B cell (primary cell): Measurements from ENCODE around the gene KATNA1. TPM values are rescaled to one million over a fixed set of nuclear protein-coding genes. Genes with fewer than 3 reads are reported as not detected.
"Not testable (repeated sequence)": the region's sequence is repeated elsewhere in the genome, so short reads cannot be mapped to it uniquely, and the experiment has no call there.

Experiments
- ATAC-seq: fragments of 200-7000 bp; cut with Tn5 transposase; one replicate; pipeline ENCODE4 v1.10.0; 2021; ENCODE audit warnings: low read depth, mild to moderate bottlenecking, moderate number of reproducible peaks, moderate library complexity
- CTCF ChIA-PET: fragments of 350-600 bp; sonication (Branson Sonifier 250); formaldehyde crosslinking; loops from one replicate; lab custom pipeline; 2021; ENCODE audit warnings: antibody characterized with exemption, inconsistent platforms; lab: Charles Lee
- POLR2A ChIA-PET: fragments of 350-600 bp; sonication (Branson Sonifier 250); formaldehyde crosslinking; loops from one replicate; lab custom pipeline; 2021; ENCODE audit warnings: antibody characterized with exemption; lab: Charles Lee
- DNase-seq: peaks from one replicate; pipeline ENCODE4 v3.0.0; 2013
- H2AFZ ChIP-seq: 2 replicates; pipeline ENCODE4 v1.6.1; 2012; ENCODE audit warnings: mild to moderate bottlenecking, low read depth, low read length; ENCODE audit not compliant: insufficient read depth, poor library complexity, severe bottlenecking
- H3K27ac ChIP-seq, 2 donors: 1 replicate in 1 of 2; 2 replicates in 1 of 2; pipeline ENCODE4 v1.5.1; 2012 to 2013; ENCODE audit warnings: low read length in 2 of 2, mild to moderate bottlenecking in 2 of 2, moderate library complexity in 1 of 2
- H3K27me3 ChIP-seq, 4 experiments: fragments of 200-600 bp in 1 of 4; sonication (generic) in 1 of 4; replicated peaks in 1 of 4; 1 replicate in 2 of 4; 2 replicates in 2 of 4; pipeline versions ENCODE4 v1.6.1 to v1.7.0; 2013 to 2016; ENCODE audit warnings: low read length in 3 of 4, mild to moderate bottlenecking in 2 of 4, mixed read lengths in 1 of 4, moderate library complexity in 1 of 4; ENCODE audit not compliant: insufficient read depth in 4 of 4, control insufficient read depth in 3 of 4; ENCODE audit errors: control extremely low read depth in 1 of 4
- H3K36me3 ChIP-seq, 2 experiments: replicated peaks in 1 of 2; 1 replicate in 1 of 2; 2 replicates in 1 of 2; pipeline versions ENCODE4 v1.6.1 to v1.7.1; 2013; ENCODE audit warnings: low read length in 1 of 2; ENCODE audit not compliant: insufficient read depth in 2 of 2, control insufficient read depth in 1 of 2; ENCODE audit errors: control extremely low read depth in 1 of 2, extremely low read depth in 1 of 2
- H3K4me1 ChIP-seq, 2 donors: fragments of 200-600 bp in 1 of 2; sonication (generic) in 1 of 2; 1 replicate in 1 of 2; 2 replicates in 1 of 2; pipeline versions ENCODE4 v1.5.1 to v1.6.1; 2013 to 2017; ENCODE audit warnings: low read length in 2 of 2; ENCODE audit not compliant: control insufficient read depth in 2 of 2, insufficient read depth in 2 of 2
- H3K4me2 ChIP-seq: replicated peaks from 2 replicates; pipeline ENCODE3; 2012; ENCODE audit warnings: mild to moderate bottlenecking, low read depth, low read length; ENCODE audit not compliant: poor library complexity, severe bottlenecking
- H3K4me3 ChIP-seq, 5 experiments: fragments of 200-600 bp in 1 of 5; sonication (generic) in 1 of 5; 1 replicate in 3 of 5; 2 replicates in 2 of 5; pipeline versions ENCODE4 v1.5.1 to v1.7.0; 2011 to 2016; ENCODE audit warnings: low read length in 4 of 5, mild to moderate bottlenecking in 4 of 5, low read depth in 2 of 5, control low read depth in 1 of 5, moderate library complexity in 1 of 5; ENCODE audit not compliant: insufficient read depth in 1 of 5; ENCODE audit errors: control extremely low read depth in 1 of 5, extremely low read depth in 1 of 5
- H3K79me2 ChIP-seq: fragments of 200-600 bp; sonication (generic); one replicate; pipeline ENCODE4 v1.6.0; 2016; ENCODE audit warnings: low read length; ENCODE audit not compliant: control insufficient read depth, insufficient read depth
- H3K9ac ChIP-seq: fragments of 200-600 bp; sonication (generic); 2 replicates; pipeline ENCODE4 v1.6.1; 2017; ENCODE audit warnings: mild to moderate bottlenecking, low read length, moderate library complexity
- H3K9me3 ChIP-seq, 3 donors: one replicate each; pipeline versions ENCODE4 v1.6.1 to v1.7.1; 2013; ENCODE audit warnings: low read length in 2 of 3; ENCODE audit not compliant: control insufficient read depth in 2 of 3, insufficient read depth in 1 of 3; ENCODE audit errors: control extremely low read depth in 1 of 3
- H4K20me1 ChIP-seq: 2 replicates; pipeline ENCODE4 v1.6.0; 2012; ENCODE audit warnings: mild to moderate bottlenecking, low read length; ENCODE audit not compliant: insufficient read depth, control insufficient read depth, poor library complexity, severe bottlenecking
- H3K27ac Mint-ChIP-seq: one replicate; pipeline ENCODE4 v1.8.0; 2021; ENCODE audit warnings: mixed read lengths
- H3K27me3 Mint-ChIP-seq: one replicate; pipeline ENCODE4 v1.8.0; 2021; ENCODE audit warnings: mixed read lengths
- H3K4me1 Mint-ChIP-seq: one replicate; pipeline ENCODE4 v1.8.0; 2021; ENCODE audit warnings: mixed read lengths
- H3K4me3 Mint-ChIP-seq: one replicate; pipeline ENCODE4 v1.8.0; 2021; ENCODE audit warnings: mixed read lengths
- H3K9me3 Mint-ChIP-seq: one replicate; pipeline ENCODE4 v1.8.0; 2022; ENCODE audit warnings: mixed read lengths; ENCODE audit not compliant: insufficient read depth
- EZH2 ChIP-seq: IDR thresholded peaks from 2 replicates; pipeline ENCODE4 v1.6.1; 2012; ENCODE audit warnings: borderline replicate concordance, low read depth, mild to moderate bottlenecking, moderate library complexity, low read length; ENCODE audit not compliant: insufficient read depth, poor library complexity, severe bottlenecking
- WGBS: methylation state at CpG from one replicate; pipeline ENCODE4 v1.1.5; 2013; ENCODE audit warnings: missing lambda C conversion rate; ENCODE audit not compliant: insufficient coverage; 5-methylcytosine and 5-hydroxymethylcytosine counted together
- intact Hi-C: fragments of 100-400 bp; cut with micrococcal nuclease; formaldehyde crosslinking; loops from one replicate; pipeline ENCODE4 v1.10.0; 2022
- polyA plus RNA-seq: library from polyadenylated mRNA; depleted of rRNA; stranded (reverse); fragments of >200 nt; gene quantifications from 2 replicates; pipeline ENCODE4 v1.2.3, GENCODE V29; 2012
- total RNA-seq, 2 donors: library from RNA; stranded (reverse); fragments of 120-200 nt in 1 of 2; gene quantifications; 1 replicate in 1 of 2; 2 replicates in 1 of 2; pipeline versions ENCODE4 v1.2.3 to v1.2.4, GENCODE V29; 2013 to 2022
- TF ChIP-seq, protein P1 (sequence below): fragments of 200-600 bp; IDR thresholded peaks from one replicate; pipeline ENCODE4 v1.8.0; 2022; ENCODE audit warnings: antibody characterized with exemption, mild to moderate bottlenecking

The KATNA1 gene
- total and polyA plus RNA-seq, 2 donors (not counting 1 experiment from before 2014, with no cell fraction given) = 10.6 to 19.8 TPM

DNA sequence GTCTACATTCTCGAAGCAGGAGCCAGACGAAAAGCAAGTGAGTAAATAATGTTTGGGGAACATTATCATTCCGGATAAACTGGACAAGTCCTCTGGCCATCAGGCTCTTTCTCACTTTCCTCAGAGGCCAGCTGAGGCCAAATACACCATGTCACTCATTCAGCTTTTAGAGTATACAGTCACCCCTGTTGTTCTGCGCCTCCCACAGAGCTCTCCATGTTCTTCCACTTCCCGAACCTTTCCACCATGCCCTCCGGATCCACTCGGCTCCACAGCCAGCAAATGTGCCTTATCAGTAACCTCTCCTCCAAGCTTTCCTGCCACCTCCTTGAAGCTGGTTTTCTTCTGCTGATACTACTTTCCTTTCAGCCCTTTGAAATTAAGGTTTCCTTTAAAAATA, 37.7 kb upstream of the KATNA1 start:
- DNase-seq (no peak), ATAC-seq (no peak)
- H3K9me3 ChIP-seq = no peaks in the 10 kb centered on the region
- peaks cover 2% of the 10 kb centered on the region for H3K4me1 Mint-ChIP-seq
- no peak overlapping the region for H3K27ac Mint-ChIP-seq
- H2AFZ ChIP-seq = no peak overlapping the region
- ChIA-PET CTCF (no interaction called here), POLR2A (no interaction called here)
- no peaks in the 10 kb centered on the region for H3K9me3 Mint-ChIP-seq
- no peak overlapping the region for H3K9ac ChIP-seq
- H3K4me2 ChIP-seq = no peak overlapping the region
- H3K27me3 Mint-ChIP-seq = no peaks in the 10 kb centered on the region
- TF ChIP-seq, protein P1, sequence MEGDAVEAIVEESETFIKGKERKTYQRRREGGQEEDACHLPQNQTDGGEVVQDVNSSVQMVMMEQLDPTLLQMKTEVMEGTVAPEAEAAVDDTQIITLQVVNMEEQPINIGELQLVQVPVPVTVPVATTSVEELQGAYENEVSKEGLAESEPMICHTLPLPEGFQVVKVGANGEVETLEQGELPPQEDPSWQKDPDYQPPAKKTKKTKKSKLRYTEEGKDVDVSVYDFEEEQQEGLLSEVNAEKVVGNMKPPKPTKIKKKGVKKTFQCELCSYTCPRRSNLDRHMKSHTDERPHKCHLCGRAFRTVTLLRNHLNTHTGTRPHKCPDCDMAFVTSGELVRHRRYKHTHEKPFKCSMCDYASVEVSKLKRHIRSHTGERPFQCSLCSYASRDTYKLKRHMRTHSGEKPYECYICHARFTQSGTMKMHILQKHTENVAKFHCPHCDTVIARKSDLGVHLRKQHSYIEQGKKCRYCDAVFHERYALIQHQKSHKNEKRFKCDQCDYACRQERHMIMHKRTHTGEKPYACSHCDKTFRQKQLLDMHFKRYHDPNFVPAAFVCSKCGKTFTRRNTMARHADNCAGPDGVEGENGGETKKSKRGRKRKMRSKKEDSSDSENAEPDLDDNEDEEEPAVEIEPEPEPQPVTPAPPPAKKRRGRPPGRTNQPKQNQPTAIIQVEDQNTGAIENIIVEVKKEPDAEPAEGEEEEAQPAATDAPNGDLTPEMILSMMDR = no peak
- TF ChIP-seq EZH2 = no peak
- peaks cover 30% of the 10 kb centered on the region for H4K20me1 ChIP-seq
- no peak overlapping the region for H3K4me3 ChIP-seq
- WGBS = 98% methylated on average over 5 of the region's 7 CpGs
- no peak overlapping the region for H3K27ac ChIP-seq
- peaks cover 40% of the 10 kb centered on the region for H3K79me2 ChIP-seq
- H3K4me1 ChIP-seq = no peaks in the 10 kb centered on the region
- H3K27me3 ChIP-seq = no peaks in the 10 kb centered on the region
- H3K36me3 ChIP-seq = peaks cover 1 to 34% of the 10 kb centered on the region in 2 experiments
- H3K4me3 Mint-ChIP-seq = no peak overlapping the region
- intact Hi-C loops = no loop called here

DNA sequence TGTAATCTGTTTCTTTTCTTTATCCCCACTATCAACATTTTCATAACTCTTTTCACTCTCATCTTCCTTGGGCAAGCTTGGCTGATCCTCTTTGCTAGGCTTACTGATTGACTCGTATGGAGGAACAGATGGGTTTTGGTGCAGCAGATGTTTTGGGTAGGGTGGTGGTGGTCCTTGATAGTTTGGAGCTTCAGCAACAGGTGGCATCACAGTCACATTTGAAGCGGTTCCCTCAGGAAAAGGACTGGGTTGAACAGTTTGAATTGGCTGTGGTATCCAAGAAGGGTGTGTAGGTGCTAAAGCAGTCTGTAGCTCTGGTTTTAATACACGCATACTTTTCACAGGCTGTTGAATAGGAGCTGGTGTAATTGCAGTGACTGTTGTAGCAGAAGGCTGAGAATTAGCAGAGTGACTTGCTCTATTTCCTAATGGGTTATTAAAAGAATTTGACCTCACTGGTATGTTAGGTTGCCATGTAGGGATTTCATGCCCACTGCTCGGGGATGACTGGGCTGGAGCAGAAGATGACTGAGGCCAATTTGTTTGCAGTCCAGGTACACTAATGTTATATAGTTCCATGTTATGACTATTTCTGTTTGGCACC, 34.8 kb upstream of the KATNA1 start:
- peaks cover 22% of the 10 kb centered on the region for H3K79me2 ChIP-seq
- DNase-seq = no peak
- no peaks in the 10 kb centered on the region for H3K9me3 Mint-ChIP-seq
- no peak overlapping the region for H3K4me3 ChIP-seq
- no peaks in the 10 kb centered on the region for H3K27me3 Mint-ChIP-seq
- H3K27ac ChIP-seq = no peak overlapping the region
- no peaks in the 10 kb centered on the region for H3K27me3 ChIP-seq
- no peak for TF ChIP-seq EZH2
- TF ChIP-seq, protein P1 = no peak
- no peak overlapping the region for H3K4me3 Mint-ChIP-seq
- ATAC-seq = no peak
- WGBS = 95% methylated on average over 4 of the region's 4 CpGs
- H4K20me1 ChIP-seq = peaks cover 22% of the 10 kb centered on the region
- intact Hi-C loops = no loop called here
- H3K4me1 Mint-ChIP-seq = peaks cover 7% of the 10 kb centered on the region
- H3K4me1 ChIP-seq = no peaks in the 10 kb centered on the region
- no peaks in the 10 kb centered on the region for H3K9me3 ChIP-seq
- POLR2A ChIA-PET = no interaction called here
- peaks cover 1 to 20% of the 10 kb centered on the region in 2 experiments for H3K36me3 ChIP-seq
- no peak overlapping the region for H3K27ac Mint-ChIP-seq
- CTCF ChIA-PET = no interaction called here
- no peak overlapping the region for H2AFZ ChIP-seq
- H3K4me2 ChIP-seq = no peak overlapping the region
- no peak overlapping the region for H3K9ac ChIP-seq

DNA sequence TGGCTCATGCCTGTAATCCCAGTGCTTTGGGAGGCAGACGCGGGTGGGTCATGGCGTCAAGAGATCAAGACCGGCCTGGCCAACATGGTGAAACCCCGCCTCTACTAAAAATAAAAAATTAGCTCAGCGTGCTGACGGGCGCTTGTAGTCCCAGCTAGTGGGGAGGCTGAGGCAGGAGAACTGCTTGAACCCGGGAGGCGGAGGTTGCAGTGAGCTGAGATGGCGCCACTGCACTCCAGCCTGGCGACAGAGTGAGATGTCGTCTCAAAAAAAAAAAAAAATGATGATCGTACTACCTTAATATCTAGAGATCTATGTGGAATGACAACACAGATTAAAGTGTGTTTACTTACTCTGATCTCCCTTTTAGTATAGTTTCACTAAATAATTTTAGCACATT, 33.3 kb upstream of the KATNA1 start:
- H2AFZ ChIP-seq, DNase-seq, H3K4me1 Mint-ChIP-seq, H3K9ac ChIP-seq, H3K9me3 ChIP-seq, H3K4me3 Mint-ChIP-seq, H3K9me3 Mint-ChIP-seq, H3K4me2 ChIP-seq, intact Hi-C loops, CTCF ChIA-PET, H3K27ac Mint-ChIP-seq, H3K27ac ChIP-seq, H3K4me3 ChIP-seq, H3K27me3 Mint-ChIP-seq, H3K4me1 ChIP-seq, H3K27me3 ChIP-seq, ATAC-seq: not testable (repeated sequence)
- peaks cover 18% of the 10 kb centered on the region for H4K20me1 ChIP-seq
- H3K79me2 ChIP-seq = peaks cover 13% of the 10 kb centered on the region
- POLR2A ChIA-PET = interaction anchor here (0.5 kb wide), 1 partner anchor 39 kb away, joined by 3 read pairs; no protein-coding TSS in a partner anchor
- peaks cover 1 to 20% of the 10 kb centered on the region in 2 experiments for H3K36me3 ChIP-seq
- WGBS = 99% methylated on average over 10 of the region's 14 CpGs
